IMR-90 (cell line): ENCODE measurements around the gene KATNAL2. TPM values are rescaled to one million over a fixed set of nuclear protein-coding genes. Genes with fewer than 3 reads are reported as not detected.

Source experiments
- ATAC-seq: fragments of 200-7000 bp; cut with Tn5 transposase; 2 replicates; pipeline ENCODE4 v1.9.1; 2020; ENCODE audit warnings: low read depth, mild to moderate bottlenecking, moderate library complexity
- BruUV-seq: library from RNA; stranded (reverse); fragments of 400-500 nt; replicated peaks from 2 replicates; lab custom pipeline; 2021; lab: Mats Ljungman, UMichigan
- CTCF ChIA-PET: fragments of 300-600 bp; formaldehyde crosslinking; extraction: SDS; loops from one replicate; lab custom pipeline; 2021; ENCODE audit warnings: antibody characterized with exemption; lab: Yijun Ruan, JAX
- POLR2A ChIA-PET: fragments of 300-600 bp; sonication (Branson Sonifier 250); formaldehyde crosslinking; loops from one replicate; lab custom pipeline; 2022; ENCODE audit warnings: antibody characterized with exemption; ENCODE audit not compliant: unreplicated experiment; lab: Charles Lee
- DNase-seq: peaks from one replicate; pipeline ENCODE4 v3.0.0; 2013
- H2AFZ ChIP-seq: replicated peaks from 2 replicates; pipeline ENCODE3; 2013; ENCODE audit warnings: low read length, mild to moderate bottlenecking; ENCODE audit not compliant: poor library complexity
- H2AK5ac ChIP-seq: 2 replicates; pipeline ENCODE4 v1.6.1; 2013; ENCODE audit warnings: low read depth, low read length, inconsistent platforms
- H2AK9ac ChIP-seq: replicated peaks from 2 replicates; pipeline ENCODE3; 2013; ENCODE audit warnings: mild to moderate bottlenecking, low read depth, low read length, moderate library complexity; ENCODE audit not compliant: poor library complexity
- H2BK120ac ChIP-seq: 2 replicates; pipeline ENCODE4 v1.6.1; 2013; ENCODE audit warnings: low read depth, low read length, inconsistent platforms
- H2BK15ac ChIP-seq: 3 replicates; pipeline ENCODE4 v1.6.1; 2013; ENCODE audit warnings: low read depth, low read length, inconsistent platforms
- H2BK20ac ChIP-seq: 2 replicates; pipeline ENCODE4 v1.6.1; 2013; ENCODE audit warnings: low read depth, mild to moderate bottlenecking, inconsistent platforms, low read length, moderate library complexity
- H2BK5ac ChIP-seq: 2 replicates; pipeline ENCODE4 v1.6.1; 2013; ENCODE audit warnings: mild to moderate bottlenecking, low read depth, low read length, inconsistent platforms; ENCODE audit not compliant: poor library complexity, severe bottlenecking
- H3K14ac ChIP-seq: replicated peaks from 2 replicates; pipeline ENCODE4 v1.6.1; 2013; ENCODE audit warnings: low read depth, low read length, inconsistent platforms
- H3K18ac ChIP-seq: 2 replicates; pipeline ENCODE4 v1.6.1; 2013; ENCODE audit warnings: low read depth, low read length, control low read depth
- H3K23ac ChIP-seq: 2 replicates; pipeline ENCODE4 v1.6.1; 2013; ENCODE audit warnings: low read depth, low read length, inconsistent platforms
- H3K27ac ChIP-seq: 2 replicates; pipeline ENCODE4 v1.5.1; 2013; ENCODE audit warnings: mild to moderate bottlenecking, control low read depth, low read length; ENCODE audit not compliant: insufficient read depth
- H3K27me3 ChIP-seq: 2 replicates; pipeline ENCODE4 v1.6.1; 2013; ENCODE audit warnings: low read length; ENCODE audit not compliant: control insufficient read depth, insufficient read depth
- H3K36me3 ChIP-seq: 2 replicates; pipeline ENCODE4 v1.6.1; 2013; ENCODE audit warnings: low read length, mixed read lengths; ENCODE audit not compliant: control insufficient read depth, insufficient read depth
- H3K4ac ChIP-seq: 2 replicates; pipeline ENCODE4 v1.6.1; 2013; ENCODE audit warnings: low read depth, low read length, inconsistent platforms
- H3K4me1 ChIP-seq: 2 replicates; pipeline ENCODE4 v1.6.1; 2013; ENCODE audit warnings: low read length, mixed read lengths; ENCODE audit not compliant: control insufficient read depth, insufficient read depth
- H3K4me2 ChIP-seq: 2 replicates; pipeline ENCODE4 v1.6.1; 2013; ENCODE audit warnings: low read depth, mild to moderate bottlenecking, control low read depth, low read length, moderate library complexity
- H3K4me3 ChIP-seq: 2 replicates; pipeline ENCODE4 v1.5.1; 2013; ENCODE audit warnings: low read depth, mild to moderate bottlenecking, control low read depth, low read length, moderate library complexity; ENCODE audit not compliant: insufficient read depth
- H3K56ac ChIP-seq: 2 replicates; pipeline ENCODE4 v1.6.1; 2013; ENCODE audit warnings: low read length, inconsistent platforms; ENCODE audit not compliant: insufficient read depth; ENCODE audit errors: extremely low read depth
- H3K79me1 ChIP-seq, 2 experiments: 2 replicates each; pipeline ENCODE4 v1.6.1; 2013; ENCODE audit warnings: low read length in 2 of 2, inconsistent platforms in 1 of 2, low read depth in 1 of 2
- H3K9ac ChIP-seq: 2 replicates; pipeline ENCODE4 v1.6.1; 2013; ENCODE audit warnings: low read depth, low read length, control low read depth
- H3K9me1 ChIP-seq: 2 replicates; pipeline ENCODE4 v1.6.1; 2013; ENCODE audit warnings: low read length, inconsistent platforms; ENCODE audit not compliant: insufficient read depth
- H3K9me3 ChIP-seq: 2 replicates; pipeline ENCODE4 v1.6.1; 2013; ENCODE audit warnings: low read length; ENCODE audit not compliant: control insufficient read depth, insufficient read depth
- H4K20me1 ChIP-seq: 2 replicates; pipeline ENCODE4 v1.6.1; 2013; ENCODE audit warnings: low read length, inconsistent platforms; ENCODE audit not compliant: insufficient read depth
- H4K5ac ChIP-seq: 2 replicates; pipeline ENCODE4 v1.6.1; 2013; ENCODE audit warnings: mild to moderate bottlenecking, low read depth, low read length, control low read depth
- H4K8ac ChIP-seq, 2 experiments: 2 replicates each; pipeline ENCODE4 v1.6.1; 2013; ENCODE audit warnings: low read depth in 2 of 2, low read length in 2 of 2, control low read depth in 1 of 2, inconsistent platforms in 1 of 2
- H4K91ac ChIP-seq: 2 replicates; pipeline ENCODE4 v1.6.1; 2013; ENCODE audit warnings: low read depth, low read length, inconsistent platforms; ENCODE audit not compliant: insufficient read depth
- CHD1 ChIP-seq: IDR thresholded peaks from 2 replicates; pipeline ENCODE4 v1.6.1; 2012; ENCODE audit warnings: low read depth, low read length, improper control_type of control experiment
- FOS ChIP-seq: fragments of 150-350 bp; IDR thresholded peaks from 2 replicates; pipeline ENCODE4 v1.6.1; 2016; ENCODE audit warnings: low read depth, low read length
- MAFK ChIP-seq: IDR thresholded peaks from 2 replicates; pipeline ENCODE4 v1.6.1; 2012; ENCODE audit warnings: low read depth, low read length, improper control_type of control experiment
- MAZ ChIP-seq: IDR thresholded peaks from 2 replicates; pipeline ENCODE4 v1.6.1; 2012; ENCODE audit warnings: low read depth, mild to moderate bottlenecking, low read length, improper control_type of control experiment, moderate library complexity, borderline replicate concordance
- MXI1 ChIP-seq: IDR thresholded peaks from 2 replicates; pipeline ENCODE4 v1.6.1; 2012; ENCODE audit warnings: low read depth, mild to moderate bottlenecking, low read length, moderate library complexity, borderline replicate concordance
- NFE2L2 ChIP-seq: fragments of 150-350 bp; IDR thresholded peaks from 2 replicates; pipeline ENCODE4 v1.6.1; 2016; ENCODE audit warnings: low read depth, mild to moderate bottlenecking, low read length
- POLR2A ChIP-seq: IDR thresholded peaks from 2 replicates; pipeline ENCODE4 v1.6.1; 2012; ENCODE audit warnings: mild to moderate bottlenecking, low read depth, low read length
- RAD21 ChIP-seq: IDR thresholded peaks from 2 replicates; pipeline ENCODE4 v1.6.1; 2012; ENCODE audit warnings: low read length, improper control_type of control experiment
- RCOR1 ChIP-seq: IDR thresholded peaks from 2 replicates; pipeline ENCODE4 v1.6.1; 2012; ENCODE audit warnings: mild to moderate bottlenecking, low read length, improper control_type of control experiment; ENCODE audit not compliant: insufficient replicate concordance
- RFX5 ChIP-seq: IDR thresholded peaks from 2 replicates; pipeline ENCODE4 v1.8.0; 2012; ENCODE audit warnings: low read depth, mild to moderate bottlenecking, low read length, moderate library complexity
- WGBS, 2 experiments: methylation state at CpG; one replicate each; pipeline versions ENCODE4 v1.1.5 to v1.1.7; 2013; ENCODE audit warnings: missing lambda C conversion rate in 2 of 2; ENCODE audit not compliant: insufficient read length in 1 of 2; ENCODE audit errors: extremely low coverage in 2 of 2; 5-methylcytosine and 5-hydroxymethylcytosine counted together
- dilution Hi-C: fragments of 300-500 bp; cut with HindIII; formaldehyde crosslinking; loops from one replicate; pipeline ENCODE4 v1.14.3; 2018; ENCODE audit warnings: low sequenced_read_pairs; ENCODE audit not compliant: unreplicated experiment
- in situ Hi-C: fragments of 300-500 bp; cut with MboI; formaldehyde crosslinking; loops from 3 replicates; pipeline ENCODE4 v1.14.3; 2019; ENCODE audit warnings: low sequenced_read_pairs, inconsistent platforms, mixed read lengths
- intact Hi-C: fragments of 100-400 bp; cut with micrococcal nuclease; formaldehyde crosslinking; loops from 2 replicates; pipeline ENCODE4 v1.10.0; 2022
- polyA plus RNA-seq, 3 experiments: library from polyadenylated mRNA; depleted of rRNA; stranded (reverse); fragments of >200 nt; gene quantifications; 2 replicates each; pipeline ENCODE4 v1.2.3, GENCODE V29; 2012; ENCODE audit warnings: low replicate concordance in 1 of 3
- total RNA-seq: library from RNA; depleted of rRNA; stranded (reverse); fragments of >200 nt; gene quantifications from 2 replicates; pipeline ENCODE4 v1.2.3, GENCODE V29; 2012
- TF ChIP-seq, protein P1 (sequence below): fragments of 150-350 bp; IDR thresholded peaks from 2 replicates; pipeline ENCODE4 v1.6.1; 2016; ENCODE audit warnings: low read depth, mild to moderate bottlenecking, low read length, moderate library complexity, borderline replicate concordance
- TF ChIP-seq, protein P2 (sequence below): conservative IDR thresholded peaks from 2 replicates; pipeline ENCODE4 v1.5.1; 2012; ENCODE audit warnings: mild to moderate bottlenecking, low read depth, low read length, improper control_type of control experiment
- TF ChIP-seq, protein P3 (sequence below): fragments of 150-350 bp; IDR thresholded peaks from 2 replicates; pipeline ENCODE4 v1.6.1; 2017; ENCODE audit warnings: mild to moderate bottlenecking, antibody characterized with exemption, low read length, low read depth

KATNAL2 gene
- total and polyA plus RNA-seq, 2 of the 4 experiments (the other 2 are of a cell fraction), result 0.90 to 2.3 TPM

DNA sequence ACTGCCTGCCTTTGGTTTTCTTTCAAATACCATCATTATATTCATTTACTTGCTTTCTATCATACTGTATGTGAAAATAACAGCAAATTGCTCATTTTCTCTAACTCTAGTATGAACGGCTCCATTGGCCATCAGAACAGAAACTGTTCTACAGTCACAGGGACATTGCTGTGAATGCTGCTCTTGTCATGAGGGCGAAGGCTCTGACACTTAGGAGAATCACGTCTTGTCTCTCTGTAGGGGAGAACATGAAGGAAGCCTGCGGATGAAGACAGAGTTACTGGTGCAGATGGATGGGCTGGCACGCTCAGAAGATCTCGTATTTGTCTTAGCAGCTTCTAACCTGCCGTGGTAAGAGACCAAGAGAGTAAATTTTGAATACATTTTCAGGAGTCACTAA lies 159.7 kb downstream of the KATNAL2 start:
- no peaks in the 10 kb centered on the region for H3K4me1 ChIP-seq
- TF ChIP-seq, protein P1, sequence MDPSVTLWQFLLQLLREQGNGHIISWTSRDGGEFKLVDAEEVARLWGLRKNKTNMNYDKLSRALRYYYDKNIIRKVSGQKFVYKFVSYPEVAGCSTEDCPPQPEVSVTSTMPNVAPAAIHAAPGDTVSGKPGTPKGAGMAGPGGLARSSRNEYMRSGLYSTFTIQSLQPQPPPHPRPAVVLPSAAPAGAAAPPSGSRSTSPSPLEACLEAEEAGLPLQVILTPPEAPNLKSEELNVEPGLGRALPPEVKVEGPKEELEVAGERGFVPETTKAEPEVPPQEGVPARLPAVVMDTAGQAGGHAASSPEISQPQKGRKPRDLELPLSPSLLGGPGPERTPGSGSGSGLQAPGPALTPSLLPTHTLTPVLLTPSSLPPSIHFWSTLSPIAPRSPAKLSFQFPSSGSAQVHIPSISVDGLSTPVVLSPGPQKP, result no peak
- TF ChIP-seq, protein P2, sequence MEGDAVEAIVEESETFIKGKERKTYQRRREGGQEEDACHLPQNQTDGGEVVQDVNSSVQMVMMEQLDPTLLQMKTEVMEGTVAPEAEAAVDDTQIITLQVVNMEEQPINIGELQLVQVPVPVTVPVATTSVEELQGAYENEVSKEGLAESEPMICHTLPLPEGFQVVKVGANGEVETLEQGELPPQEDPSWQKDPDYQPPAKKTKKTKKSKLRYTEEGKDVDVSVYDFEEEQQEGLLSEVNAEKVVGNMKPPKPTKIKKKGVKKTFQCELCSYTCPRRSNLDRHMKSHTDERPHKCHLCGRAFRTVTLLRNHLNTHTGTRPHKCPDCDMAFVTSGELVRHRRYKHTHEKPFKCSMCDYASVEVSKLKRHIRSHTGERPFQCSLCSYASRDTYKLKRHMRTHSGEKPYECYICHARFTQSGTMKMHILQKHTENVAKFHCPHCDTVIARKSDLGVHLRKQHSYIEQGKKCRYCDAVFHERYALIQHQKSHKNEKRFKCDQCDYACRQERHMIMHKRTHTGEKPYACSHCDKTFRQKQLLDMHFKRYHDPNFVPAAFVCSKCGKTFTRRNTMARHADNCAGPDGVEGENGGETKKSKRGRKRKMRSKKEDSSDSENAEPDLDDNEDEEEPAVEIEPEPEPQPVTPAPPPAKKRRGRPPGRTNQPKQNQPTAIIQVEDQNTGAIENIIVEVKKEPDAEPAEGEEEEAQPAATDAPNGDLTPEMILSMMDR, result no peak
- no peak for TF ChIP-seq RFX5
- no peak for TF ChIP-seq MAFK
- no peak for TF ChIP-seq NFE2L2
- no peak for TF ChIP-seq RAD21
- no peak for TF ChIP-seq CHD1
- no peak for TF ChIP-seq FOS
- TF ChIP-seq, protein P3, sequence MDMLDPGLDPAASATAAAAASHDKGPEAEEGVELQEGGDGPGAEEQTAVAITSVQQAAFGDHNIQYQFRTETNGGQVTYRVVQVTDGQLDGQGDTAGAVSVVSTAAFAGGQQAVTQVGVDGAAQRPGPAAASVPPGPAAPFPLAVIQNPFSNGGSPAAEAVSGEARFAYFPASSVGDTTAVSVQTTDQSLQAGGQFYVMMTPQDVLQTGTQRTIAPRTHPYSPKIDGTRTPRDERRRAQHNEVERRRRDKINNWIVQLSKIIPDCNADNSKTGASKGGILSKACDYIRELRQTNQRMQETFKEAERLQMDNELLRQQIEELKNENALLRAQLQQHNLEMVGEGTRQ, result no peak
- TF ChIP-seq RCOR1, result no peak
- TF ChIP-seq POLR2A, result no peak
- TF ChIP-seq MAZ, result no peak
- TF ChIP-seq MXI1, result no peak
- H3K4ac ChIP-seq, result no peak overlapping the region
- H3K4me2 ChIP-seq, result no peak overlapping the region
- no peak overlapping the region for H2AK5ac ChIP-seq
- no peak overlapping the region for H2BK15ac ChIP-seq
- H3K36me3 ChIP-seq, result no peaks in the 10 kb centered on the region
- in situ Hi-C loops (no loop called here), dilution Hi-C loops (no loop called here), intact Hi-C loops (no loop called here)
- no peak overlapping the region for H2AK9ac ChIP-seq
- H2BK5ac ChIP-seq, result no peak overlapping the region
- ATAC-seq (no peak), DNase-seq (no peak)
- POLR2A ChIA-PET, result no interaction called here
- H3K56ac ChIP-seq, result no peak overlapping the region
- no peaks in the 10 kb centered on the region for H3K9me1 ChIP-seq
- no peak overlapping the region for H3K18ac ChIP-seq
- H2AFZ ChIP-seq, result no peak overlapping the region
- no peak overlapping the region for H3K27ac ChIP-seq
- H4K8ac ChIP-seq, result no peak overlapping the region
- H3K9ac ChIP-seq, result no peak overlapping the region
- H3K79me1 ChIP-seq, result no peaks in the 10 kb centered on the region
- H3K27me3 ChIP-seq, result no peaks in the 10 kb centered on the region
- H2BK20ac ChIP-seq, result no peak overlapping the region
- no peaks in the 10 kb centered on the region for H4K20me1 ChIP-seq
- no TSS peak for BruUV-seq
- no peaks in the 10 kb centered on the region for H3K9me3 ChIP-seq
- no peak overlapping the region for H4K5ac ChIP-seq
- H3K23ac ChIP-seq, result no peak overlapping the region
- no peak overlapping the region for H3K14ac ChIP-seq
- CTCF ChIA-PET, result no interaction called here
- 60% methylated on average over 1 of the region's 7 CpGs; no CpG with 5 or more reads in 1 of the 2 experiments for WGBS, 2 experiments
- H2BK120ac ChIP-seq, result no peak overlapping the region
- no peak overlapping the region for H4K91ac ChIP-seq
- no peak overlapping the region for H3K4me3 ChIP-seq
